Measurements from ENCODE around the gene COL1A1.
A peak's percentile ranks its signal among the peaks of the same experiment; 100 is the strongest.

COL1A1 gene

GRCh38 chr17:50151937-50152547 lies 49.4 kb downstream of the COL1A1 start:
- peak overlapping the region; percentile 90 for H3K4me3 ChIP-seq
- H3K27ac ChIP-seq = peak overlapping the region; percentile 94 to 95
- TF ChIP-seq CTCF (IDR thresholded peaks at IDR 0.05) = no peak
- no peak for DNase-seq (ENCODE audit: low spot score)

GRCh38 chr17:50151041-50151936 lies 50.1 kb downstream of the COL1A1 start:
- peak overlapping the region; percentile 90 for H3K4me3 ChIP-seq
- H3K27ac ChIP-seq = peak overlapping the region; percentile 94 to 95
- DNase-seq (ENCODE audit: low spot score) = peak; percentile 93
- peak; percentile 58 for TF ChIP-seq CTCF (IDR thresholded peaks at IDR 0.05)

GRCh38 chr17:50150354-50151040 lies 50.9 kb downstream of the COL1A1 start, which contains the start of gene PPP1R9B:
PPP1R9B (minus strand) TSS chr17:50150677; CDS start chr17:50150513, 164 bp downstream.
- no peak for TF ChIP-seq CTCF (IDR thresholded peaks at IDR 0.05)
- H3K27ac ChIP-seq = peak within 1 kb of the TSS; percentile 94 to 95
- H3K4me3 ChIP-seq = peak within 1 kb of the TSS; percentile 90
- DNase-seq (ENCODE audit: low spot score) = no peak

GRCh38 chr17:50149417-50150353 lies 51.7 kb downstream of the COL1A1 start:
- Histone ChIP-seq H3K27ac (peak overlapping the region; percentile 94 to 95), H3K4me3 (peak overlapping the region; percentile 90)
- no peak for TF ChIP-seq CTCF (IDR thresholded peaks at IDR 0.05)
- no peak for DNase-seq (ENCODE audit: low spot score)

- no peak for DNase-seq (ENCODE audit: low spot score)
- Histone ChIP-seq H3K27ac (peak overlapping the region; percentile 94 to 95), H3K4me3 (peak overlapping the region; percentile 90)
- TF ChIP-seq CTCF (IDR thresholded peaks at IDR 0.05) = no peak
These were observed 52.4 kb downstream of the COL1A1 start for GRCh38 chr17:50149091-50149416.

Measured in coronary artery (tissue), 2 donors.